Epithelial cell of esophagus (primary cell): ENCODE results near the gene KLHL29.

Source experiments
- DNase-seq: peaks from one replicate; pipeline ENCODE4 v3.0.0; 2010; ENCODE audit warnings: low read depth
- H3K4me3 ChIP-seq: 2 replicates; pipeline ENCODE4 v1.5.1; 2011; ENCODE audit warnings: mild to moderate bottlenecking, low read length, control low read depth
- TF ChIP-seq, protein P1 (sequence below): IDR thresholded peaks from 2 replicates; pipeline ENCODE4 v1.5.1; 2011; ENCODE audit warnings: low read depth, mild to moderate bottlenecking, low read length, control low read depth, inconsistent platforms; ENCODE audit not compliant: insufficient read depth; ENCODE audit errors: missing control alignments

Gene KLHL29

DNA sequence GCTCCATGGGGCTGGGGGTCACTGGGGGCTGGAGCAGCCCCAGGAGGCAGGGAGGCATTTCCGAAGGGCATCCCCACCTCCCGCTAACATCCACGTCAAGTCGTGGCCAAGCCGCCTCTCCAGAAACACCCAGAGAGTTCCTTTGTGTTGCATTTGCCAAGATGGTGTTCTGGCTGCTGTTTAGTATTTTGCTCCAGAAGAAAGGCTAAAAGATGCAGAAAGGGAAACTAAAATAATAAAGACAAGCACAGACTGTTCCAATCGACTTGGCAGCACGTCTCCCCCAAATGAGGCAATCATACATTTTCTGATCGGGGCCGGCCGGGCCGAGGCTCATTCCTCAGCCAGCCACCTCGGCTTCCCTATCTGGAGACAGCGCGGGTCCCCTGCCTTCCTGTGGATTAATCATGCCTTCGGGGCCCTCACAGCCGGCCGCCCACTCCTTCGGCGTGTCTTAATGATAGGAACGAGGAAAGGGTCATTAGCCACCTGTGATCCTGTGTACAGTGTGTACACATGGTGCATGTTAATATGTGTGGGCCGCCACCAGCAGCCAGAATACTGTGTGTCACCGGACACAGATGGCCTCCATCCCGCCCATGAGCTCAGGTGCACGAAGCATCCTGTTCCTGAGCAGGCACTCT is 169.2 kb downstream of the KLHL29 start:
- TF ChIP-seq, protein P1, sequence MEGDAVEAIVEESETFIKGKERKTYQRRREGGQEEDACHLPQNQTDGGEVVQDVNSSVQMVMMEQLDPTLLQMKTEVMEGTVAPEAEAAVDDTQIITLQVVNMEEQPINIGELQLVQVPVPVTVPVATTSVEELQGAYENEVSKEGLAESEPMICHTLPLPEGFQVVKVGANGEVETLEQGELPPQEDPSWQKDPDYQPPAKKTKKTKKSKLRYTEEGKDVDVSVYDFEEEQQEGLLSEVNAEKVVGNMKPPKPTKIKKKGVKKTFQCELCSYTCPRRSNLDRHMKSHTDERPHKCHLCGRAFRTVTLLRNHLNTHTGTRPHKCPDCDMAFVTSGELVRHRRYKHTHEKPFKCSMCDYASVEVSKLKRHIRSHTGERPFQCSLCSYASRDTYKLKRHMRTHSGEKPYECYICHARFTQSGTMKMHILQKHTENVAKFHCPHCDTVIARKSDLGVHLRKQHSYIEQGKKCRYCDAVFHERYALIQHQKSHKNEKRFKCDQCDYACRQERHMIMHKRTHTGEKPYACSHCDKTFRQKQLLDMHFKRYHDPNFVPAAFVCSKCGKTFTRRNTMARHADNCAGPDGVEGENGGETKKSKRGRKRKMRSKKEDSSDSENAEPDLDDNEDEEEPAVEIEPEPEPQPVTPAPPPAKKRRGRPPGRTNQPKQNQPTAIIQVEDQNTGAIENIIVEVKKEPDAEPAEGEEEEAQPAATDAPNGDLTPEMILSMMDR = no peak
- H3K4me3 ChIP-seq = no peak overlapping the region
- no peak for DNase-seq

DNA sequence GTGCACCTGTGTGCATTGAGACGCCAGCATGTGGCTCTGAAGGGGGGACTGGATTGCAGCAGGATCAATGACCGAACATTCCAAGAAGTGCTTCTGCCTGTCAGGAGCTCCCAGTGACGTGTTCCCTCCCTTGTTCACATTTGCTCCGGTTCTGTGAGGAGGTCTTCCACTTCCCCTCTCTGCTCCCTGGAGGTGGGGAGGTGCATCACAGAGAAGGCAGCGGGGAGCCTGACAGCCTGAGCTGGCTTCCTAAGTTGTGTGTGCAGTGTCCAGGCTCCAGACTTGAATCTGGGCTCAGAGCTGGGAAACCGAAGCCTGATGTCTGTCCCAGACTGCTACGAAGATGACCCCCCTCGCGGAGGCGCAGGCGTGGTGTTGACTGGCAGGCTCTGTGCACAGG is 171.0 kb downstream of the KLHL29 start:
- TF ChIP-seq, protein P1 = no peak
- no peak overlapping the region for H3K4me3 ChIP-seq
- no peak for DNase-seq

DNA sequence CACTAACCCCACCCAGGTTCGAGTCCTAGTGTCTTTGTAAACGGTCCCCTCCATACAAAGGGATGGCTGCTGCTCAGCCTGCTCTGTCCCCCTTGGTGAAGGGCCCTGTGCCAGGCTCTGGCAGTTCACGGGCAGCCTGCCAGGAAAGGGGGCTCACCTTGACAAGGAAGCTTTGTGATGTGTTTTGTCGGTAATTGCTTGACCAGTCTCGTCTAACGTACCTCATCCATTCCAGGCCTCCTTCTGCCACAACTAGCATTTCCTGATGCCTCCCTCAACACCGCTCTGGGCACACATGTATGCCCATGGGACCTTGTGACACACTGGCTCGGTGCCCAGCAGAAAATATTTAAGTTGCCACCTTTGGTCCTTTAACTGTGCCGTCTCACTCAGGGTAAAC is 171.9 kb downstream of the KLHL29 start:
- no peak overlapping the region for H3K4me3 ChIP-seq
- TF ChIP-seq, protein P1 = no peak
- no peak for DNase-seq

DNA sequence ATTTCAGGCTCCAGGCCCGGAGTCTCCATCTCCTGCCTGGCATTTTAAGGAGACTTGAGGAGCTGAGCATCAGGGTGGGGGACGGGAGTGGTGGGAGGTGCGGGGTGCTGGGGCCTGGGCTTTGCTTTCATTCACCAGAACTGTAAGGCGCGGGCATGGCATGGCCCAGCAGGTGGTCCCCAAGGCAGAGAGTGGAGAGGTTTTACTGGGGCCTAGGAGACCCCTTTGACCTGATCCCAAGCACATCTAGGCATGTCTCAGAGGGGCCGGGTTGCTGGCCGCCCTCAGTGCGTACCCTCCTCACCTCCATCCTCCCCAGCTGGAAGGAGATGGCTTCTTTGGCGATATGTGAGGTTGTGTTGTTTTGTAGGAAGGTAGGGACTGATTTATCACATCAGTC is 172.5 kb downstream of the KLHL29 start:
- TF ChIP-seq, protein P1 = no peak
- DNase-seq = no peak
- no peak overlapping the region for H3K4me3 ChIP-seq

DNA sequence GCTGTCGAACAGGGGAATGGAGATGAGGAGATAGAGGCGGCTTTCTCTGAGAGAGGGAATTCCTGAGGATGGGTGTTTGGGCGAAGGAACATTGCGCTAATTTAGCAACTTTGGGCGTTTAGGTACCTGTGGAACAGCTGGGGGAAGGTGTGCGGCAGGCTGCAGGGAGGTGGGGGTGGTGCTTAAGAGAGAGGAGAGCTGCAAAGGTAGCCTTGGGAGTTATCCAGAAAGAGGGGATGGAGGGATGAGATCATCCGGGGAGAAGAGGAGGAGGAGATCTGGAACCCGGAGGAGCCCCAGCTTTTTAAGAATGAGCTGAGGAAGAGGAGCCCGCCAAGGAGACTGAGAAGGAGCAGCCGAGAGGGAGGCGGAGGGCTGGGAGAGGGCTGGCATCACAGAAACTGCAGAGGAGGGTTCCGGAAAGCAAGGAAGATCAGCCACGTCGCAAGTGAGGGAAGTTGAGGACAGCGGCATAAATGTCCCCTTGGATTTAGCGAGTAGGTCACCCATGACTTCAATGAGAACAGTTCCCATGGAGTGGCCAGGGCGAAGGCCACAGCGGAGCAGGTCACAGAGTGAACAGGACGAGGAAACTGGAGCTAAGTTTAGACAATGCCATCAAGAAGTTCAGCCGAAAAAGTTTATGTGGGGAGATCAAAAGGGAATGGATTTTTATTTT is 174.7 kb downstream of the KLHL29 start:
- TF ChIP-seq, protein P1 = no peak
- DNase-seq = no peak
- no peak overlapping the region for H3K4me3 ChIP-seq

DNA sequence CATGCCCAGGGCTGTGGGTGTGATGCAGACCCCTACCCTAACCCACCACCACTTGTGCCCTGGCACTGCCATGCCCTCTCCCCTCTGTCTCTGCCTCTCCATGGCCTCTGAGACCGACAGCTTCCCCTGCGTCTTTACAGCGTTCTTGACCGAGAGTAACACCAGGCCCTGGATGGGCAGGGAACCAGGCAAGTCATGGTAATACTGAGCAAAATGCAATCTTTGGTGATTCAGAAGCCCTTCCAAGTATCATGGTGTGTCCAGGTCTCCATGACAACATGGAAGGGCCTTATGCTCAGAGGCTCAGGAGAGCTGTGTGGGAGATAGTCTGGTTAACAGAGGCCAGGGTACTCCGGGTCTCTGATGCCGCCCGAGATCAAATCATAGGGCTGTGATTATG is 176.1 kb downstream of the KLHL29 start:
- no peak for DNase-seq
- TF ChIP-seq, protein P1 = no peak
- H3K4me3 ChIP-seq = no peak overlapping the region

DNA sequence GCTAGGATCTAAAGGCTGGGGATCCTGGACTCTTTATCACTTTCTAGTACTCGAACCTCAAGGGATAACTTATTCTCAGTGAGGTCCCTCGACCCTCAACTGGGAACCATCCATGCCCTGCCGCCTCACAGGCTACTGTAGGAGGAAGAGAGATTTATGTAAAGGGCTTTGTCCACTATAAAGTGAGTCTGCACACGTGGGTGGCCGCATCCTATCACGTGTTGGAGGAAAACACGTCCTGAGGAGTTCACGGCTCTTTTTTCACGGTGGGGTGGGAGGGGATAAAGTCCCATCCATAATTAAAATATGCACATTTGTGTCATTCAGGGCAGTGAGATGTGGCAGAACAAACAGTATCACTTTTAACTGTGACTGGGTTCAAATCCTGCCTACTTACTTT is 176.6 kb downstream of the KLHL29 start:
- DNase-seq = no peak
- TF ChIP-seq, protein P1 = no peak
- no peak overlapping the region for H3K4me3 ChIP-seq
